Adrenal gland (tissue), 5 donors: ENCODE measurements around the gene TRABD.

Experiments
- POLR2A ChIP-seq, 2 donors: fragments of 450-650 bp; IDR thresholded peaks; one replicate each; pipeline ENCODE4 v1.6.1; 2017; ENCODE audit warnings: antibody characterized with exemption in 2 of 2, mild to moderate bottlenecking in 2 of 2, moderate library complexity in 1 of 2
- TF ChIP-seq, protein P1 (sequence below), 6 experiments: fragments of 450-650 bp in 4 of 6; fragments of 200-600 bp in 2 of 6; sonication (generic) in 1 of 6; IDR thresholded peaks; 1 replicate in 5 of 6; 2 replicates in 1 of 6; pipeline versions ENCODE4 v1.5.1 to v1.8.0; 2016 to 2021; ENCODE audit warnings: antibody characterized with exemption in 6 of 6, mild to moderate bottlenecking in 2 of 6, moderate library complexity in 1 of 6
- donor health status: DM: no; HTN: no; CAD: no.

DNA sequence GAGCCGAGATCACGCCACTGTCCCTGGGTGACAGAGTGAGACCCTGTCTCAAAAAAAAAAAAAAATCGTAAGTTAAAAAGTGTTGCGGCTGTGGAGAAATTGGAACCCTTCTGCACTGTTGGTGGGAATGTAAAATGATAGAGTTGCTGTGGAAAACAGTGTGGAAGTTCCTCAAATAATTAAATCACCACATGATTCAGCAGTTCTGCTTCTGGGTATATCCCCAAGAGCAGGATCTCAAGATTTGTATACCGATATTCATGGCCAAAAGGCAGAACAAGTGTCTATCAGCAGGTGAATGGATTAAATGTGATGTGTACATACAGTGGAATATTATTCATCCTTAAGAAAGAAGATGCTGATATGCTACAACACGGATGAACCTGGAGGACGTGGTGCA is 18.9 kb downstream of the TRABD start:
- TF ChIP-seq POLR2A (IDR thresholded peaks at IDR 0.05): no peak
- TF ChIP-seq, protein P1, sequence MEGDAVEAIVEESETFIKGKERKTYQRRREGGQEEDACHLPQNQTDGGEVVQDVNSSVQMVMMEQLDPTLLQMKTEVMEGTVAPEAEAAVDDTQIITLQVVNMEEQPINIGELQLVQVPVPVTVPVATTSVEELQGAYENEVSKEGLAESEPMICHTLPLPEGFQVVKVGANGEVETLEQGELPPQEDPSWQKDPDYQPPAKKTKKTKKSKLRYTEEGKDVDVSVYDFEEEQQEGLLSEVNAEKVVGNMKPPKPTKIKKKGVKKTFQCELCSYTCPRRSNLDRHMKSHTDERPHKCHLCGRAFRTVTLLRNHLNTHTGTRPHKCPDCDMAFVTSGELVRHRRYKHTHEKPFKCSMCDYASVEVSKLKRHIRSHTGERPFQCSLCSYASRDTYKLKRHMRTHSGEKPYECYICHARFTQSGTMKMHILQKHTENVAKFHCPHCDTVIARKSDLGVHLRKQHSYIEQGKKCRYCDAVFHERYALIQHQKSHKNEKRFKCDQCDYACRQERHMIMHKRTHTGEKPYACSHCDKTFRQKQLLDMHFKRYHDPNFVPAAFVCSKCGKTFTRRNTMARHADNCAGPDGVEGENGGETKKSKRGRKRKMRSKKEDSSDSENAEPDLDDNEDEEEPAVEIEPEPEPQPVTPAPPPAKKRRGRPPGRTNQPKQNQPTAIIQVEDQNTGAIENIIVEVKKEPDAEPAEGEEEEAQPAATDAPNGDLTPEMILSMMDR (IDR thresholded peaks at IDR 0.05): no peak
